HepG2 (cell line): ENCODE data around the gene CBLB. TPM values are rescaled to one million over a fixed set of nuclear protein-coding genes. Genes with fewer than 3 reads are reported as not detected.

Source experiments
- ATAC-seq: fragments of 200-7000 bp; cut with Tn5 transposase; 3 replicates; pipeline ENCODE4 v1.9.1; 2020; ENCODE audit warnings: mild to moderate bottlenecking, moderate library complexity
- BruUV-seq: library from RNA; stranded (reverse); fragments of 400-500 nt; replicated peaks from 2 replicates; lab custom pipeline; 2021; lab: Mats Ljungman, UMichigan
- CTCF ChIA-PET: fragments of 300-600 bp; formaldehyde crosslinking; extraction: SDS; loops from one replicate; lab custom pipeline; 2021; ENCODE audit warnings: low total read pairs, inconsistent platforms, low intra/inter-chr PET ratio; lab: Yijun Ruan, JAX
- POLR2A ChIA-PET: fragments of 350-600 bp; sonication (Branson Sonifier 250); formaldehyde crosslinking; loops from one replicate; lab custom pipeline; 2020; ENCODE audit warnings: antibody characterized with exemption, inconsistent platforms; lab: Yijun Ruan, JAX
- DNase-seq: peaks from one replicate; pipeline ENCODE4 v3.0.0-alpha.2; 2015; ENCODE audit warnings: low spot score
- FAIRE-seq: peaks from 3 replicates; lab custom pipeline; 2011; peaks lifted over from hg19 to GRCh38; lab: Jason Lieb, UNC
- H2AFZ ChIP-seq: one replicate; pipeline ENCODE4 v1.6.1; 2011; ENCODE audit warnings: low read length, inconsistent platforms
- H3K27ac ChIP-seq: fragments of 300-600 bp; 3 replicates; pipeline ENCODE4 v1.8.0; 2011; ENCODE audit warnings: mixed run types, mild to moderate bottlenecking, mixed read lengths, low read length, inconsistent platforms; ENCODE audit not compliant: insufficient read depth; ENCODE audit errors: extremely low read length
- H3K27me3 ChIP-seq, 2 experiments: fragments of 200-600 bp in 1 of 2; 2 replicates in 1 of 2; 3 replicates in 1 of 2; pipeline versions ENCODE4 v1.6.0 to v1.8.0; 2011; ENCODE audit warnings: low read length in 2 of 2, mild to moderate bottlenecking in 2 of 2, moderate library complexity in 2 of 2, inconsistent platforms in 1 of 2; ENCODE audit not compliant: insufficient read depth in 2 of 2, control insufficient read depth in 1 of 2
- H3K36me3 ChIP-seq, 2 experiments: fragments of 200-600 bp in 1 of 2; replicated peaks in 1 of 2; 2 replicates in 1 of 2; 3 replicates in 1 of 2; pipeline versions ENCODE4 v1.5.1 to v1.8.0; 2011; ENCODE audit warnings: low read length in 2 of 2, inconsistent platforms in 1 of 2; ENCODE audit not compliant: insufficient read depth in 2 of 2, control insufficient read depth in 1 of 2
- H3K4me1 ChIP-seq: 2 replicates; pipeline ENCODE4 v1.5.1; 2012; ENCODE audit warnings: low read length, inconsistent platforms; ENCODE audit not compliant: insufficient read depth
- H3K4me2 ChIP-seq: 2 replicates; pipeline ENCODE4 v1.6.0; 2011; ENCODE audit warnings: low read depth, low read length, inconsistent platforms
- H3K4me3 ChIP-seq, 3 experiments: fragments of 200-600 bp in 1 of 3; sonication (generic), shearing (Covaris generic) in 1 of 3; replicated peaks in 1 of 3; 2 replicates each; pipeline ENCODE4 v1.5.1; 2011 to 2016; ENCODE audit warnings: low read length in 3 of 3, inconsistent platforms in 2 of 3, low read depth in 2 of 3, mild to moderate bottlenecking in 2 of 3, control low read depth in 1 of 3, mixed read lengths in 1 of 3; ENCODE audit not compliant: insufficient read depth in 1 of 3
- H3K79me2 ChIP-seq: one replicate; pipeline ENCODE4 v1.6.1; 2011; ENCODE audit warnings: low read length, inconsistent platforms; ENCODE audit not compliant: insufficient read depth
- H3K9ac ChIP-seq: 2 replicates; pipeline ENCODE4 v1.6.0; 2011; ENCODE audit warnings: mild to moderate bottlenecking, low read depth, low read length, inconsistent platforms; ENCODE audit not compliant: insufficient read depth
- H3K9me3 ChIP-seq: 2 replicates; pipeline ENCODE4 v1.5.1; 2012; ENCODE audit warnings: mild to moderate bottlenecking, low read length
- H4K20me1 ChIP-seq: 2 replicates; pipeline ENCODE4 v1.6.0; 2011; ENCODE audit warnings: inconsistent platforms, mild to moderate bottlenecking, low read length, moderate library complexity; ENCODE audit not compliant: insufficient read depth
- ATF7 ChIP-seq, 2 experiments: fragments of 450-650 bp in 1 of 2; sonication (generic) in 1 of 2; formaldehyde crosslinking in 1 of 2; IDR thresholded peaks; 2 replicates each; pipeline versions ENCODE4 v1.4.0 to v1.6.1; 2016 to 2020; ENCODE audit warnings: antibody characterized with exemption in 1 of 2, mild to moderate bottlenecking in 1 of 2, missing genetic modification reagents in 1 of 2
- KDM3A ChIP-seq: IDR thresholded peaks from 2 replicates; pipeline ENCODE4 v1.6.1; 2018; ENCODE audit warnings: low read depth, missing compliant biosample characterization
- MAFF ChIP-seq: IDR thresholded peaks from 2 replicates; pipeline ENCODE4 v1.6.1; 2011; ENCODE audit warnings: low read depth, low read length, improper control_type of control experiment
- MAFK ChIP-seq, 2 experiments: IDR thresholded peaks in 1 of 2; conservative IDR thresholded peaks in 1 of 2; 2 replicates each; pipeline ENCODE4 v1.6.1; 2011; ENCODE audit warnings: improper control_type of control experiment in 2 of 2, low read length in 2 of 2
- NFATC3 ChIP-seq: sonication (generic); formaldehyde crosslinking; IDR thresholded peaks from 2 replicates; pipeline ENCODE4 v1.5.1; 2020; ENCODE audit warnings: mild to moderate bottlenecking, missing genetic modification reagents
- SUZ12 ChIP-seq: fragments of 150-350 bp; IDR thresholded peaks from 2 replicates; pipeline ENCODE4 v1.6.1; 2014; ENCODE audit warnings: low read depth, low read length
- TCF7L2 ChIP-seq: IDR thresholded peaks from 2 replicates; pipeline ENCODE4 v1.6.1; 2011; ENCODE audit warnings: mild to moderate bottlenecking, low read depth, low read length, moderate library complexity
- YEATS4 ChIP-seq: sonication (generic); formaldehyde crosslinking; IDR thresholded peaks from 2 replicates; pipeline ENCODE4 v1.4.0; 2020; ENCODE audit warnings: missing genetic modification reagents, borderline replicate concordance
- ZNF225 ChIP-seq: sonication (generic); formaldehyde crosslinking; IDR thresholded peaks from 2 replicates; pipeline ENCODE4 v1.4.0; 2020; ENCODE audit warnings: mild to moderate bottlenecking, missing genetic modification reagents
- ZNF383 ChIP-seq: sonication (generic); formaldehyde crosslinking; IDR thresholded peaks from 2 replicates; pipeline ENCODE4 v1.4.0; 2020; ENCODE audit warnings: missing genetic modification reagents, mild to moderate bottlenecking, borderline replicate concordance
- ZNF639 ChIP-seq: conservative IDR thresholded peaks from 2 replicates; pipeline ENCODE4 v1.6.1; 2018; ENCODE audit warnings: missing genetic modification reagents
- ZNF672 ChIP-seq: sonication (generic); formaldehyde crosslinking; IDR thresholded peaks from 2 replicates; pipeline ENCODE4 v1.8.1; 2022; ENCODE audit warnings: missing genetic modification reagents
- WGBS: methylation state at CpG from one replicate; pipeline ENCODE4 v1.1.6; 2017; ENCODE audit warnings: low lambda C conversion rate; 5-methylcytosine and 5-hydroxymethylcytosine counted together
- in situ Hi-C: cut with HindIII; loops from 2 replicates; pipeline ENCODE4 v1.10.0; 2017; ENCODE audit warnings: low pct_unique_long_range_greater_than_20kb; ENCODE audit not compliant: extremely low pct_ligation_motif_present
- intact Hi-C: fragments of 100-400 bp; cut with micrococcal nuclease; formaldehyde crosslinking; loops from one replicate; pipeline ENCODE4 v1.10.0; 2022; ENCODE audit not compliant: unreplicated experiment
- polyA plus RNA-seq, 8 experiments: library from polyadenylated mRNA; depleted of rRNA in 3 of 8; stranded (reverse) in 7 of 8; unstranded in 1 of 8; fragments of >200 nt; fragmentation: Illumina TruSeq in 4 of 8; extraction: Trizol in 4 of 8; gene quantifications; 2 replicates each; pipeline versions ENCODE4 v1.2.1 to v1.2.3, GENCODE V29; 2011 to 2016; ENCODE audit warnings: low read depth in 4 of 8, missing spikeins in 1 of 8, mixed read lengths in 1 of 8; ENCODE audit not compliant: insufficient read depth in 1 of 8
- total RNA-seq, 5 experiments: library from RNA; depleted of rRNA; stranded (reverse); fragments of >200 nt; fragmentation: Illumina TruSeq; extraction: Trizol; gene quantifications; 2 replicates each; pipeline ENCODE4 v1.2.3, GENCODE V29; 2016; ENCODE audit warnings: low read depth in 1 of 5

Gene CBLB
- total and polyA plus RNA-seq, 2 of the 13 experiments (the other 11 are each of a cell fraction or from before 2014, with no cell fraction given), result 9.8 to 16.4 TPM

DNA sequence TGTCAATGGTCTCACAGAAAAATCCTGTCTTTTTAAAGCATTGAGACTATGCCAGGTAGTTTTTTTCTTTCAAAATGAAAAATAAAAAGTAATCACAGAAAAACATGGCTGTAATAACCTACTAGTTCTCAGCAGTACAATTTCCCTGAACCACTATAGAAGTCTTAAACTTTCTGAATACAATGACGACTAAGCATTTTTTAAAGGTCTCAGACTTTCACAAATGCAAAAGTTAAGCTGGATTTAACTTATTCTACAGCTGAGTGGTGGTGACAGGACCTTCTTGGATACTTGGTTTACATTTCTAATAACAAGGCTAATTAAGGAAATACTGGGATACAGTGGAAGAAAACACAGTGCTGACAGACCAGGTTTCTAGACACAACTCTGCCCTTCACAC is 81.8 kb downstream of the CBLB start (continued):
- TF ChIP-seq ZNF639 (CRISPR knock-in tag), result no peak
- no peak for TF ChIP-seq ZNF383 (CRISPR knock-in tag)
- no peak for TF ChIP-seq NFATC3 (CRISPR knock-in tag)
- TF ChIP-seq MAFK (conservative IDR thresholded peaks at IDR 0.05 in 1 of 2, IDR thresholded peaks at IDR 0.05 in 1 of 2; ENCODE audit: low read length in 2 of 2), result peak; percentile 89 to 96
- TF ChIP-seq ZNF225 (CRISPR knock-in tag), result no peak
- no peak for TF ChIP-seq TCF7L2
- TF ChIP-seq KDM3A (CRISPR knock-in tag), result no peak
- TF ChIP-seq MAFF, result peak; percentile 94

- TF ChIP-seq ZNF672 (CRISPR knock-in tag) (no peak), YEATS4 (CRISPR knock-in tag) (no peak), SUZ12 (no peak), ATF7 (IDR thresholded peaks at IDR 0.05) (no peak), ATF7 (CRISPR knock-in tag; IDR thresholded peaks at IDR 0.05) (no peak)
- CTCF ChIA-PET, result no interaction called here
Measured at GRCh38 chr3:105786241-105786640, 82.6 kb downstream of the CBLB start.

More at GRCh38 chr3:105786241-105786640, 82.6 kb downstream of the CBLB start:
- H3K4me3 ChIP-seq, result no peak overlapping the region
- FAIRE-seq (no peak), DNase-seq (no peak), ATAC-seq (no peak)
- no peaks in the 10 kb centered on the region for H3K9me3 ChIP-seq
- in situ Hi-C loops, result no loop called here
- BruUV-seq, result no TSS peak
- no peak overlapping the region for H3K9ac ChIP-seq
- H3K4me1 ChIP-seq, result peaks cover 12% of the 10 kb centered on the region
- 95% methylated on average over 4 of the region's 4 CpGs for WGBS
- no peaks in the 10 kb centered on the region; a peak in 1 of 5 replicates for H3K36me3 ChIP-seq
- POLR2A ChIA-PET, result no interaction called here
- no peak overlapping the region for H3K4me2 ChIP-seq
- peaks cover 15% of the 10 kb centered on the region; the same call in 1 of the 2 replicates for H4K20me1 ChIP-seq
- H3K27me3 ChIP-seq, result no peaks in the 10 kb centered on the region; a peak in 1 of 5 replicates
- no peak overlapping the region for H2AFZ ChIP-seq
- intact Hi-C loops, result no loop called here
- no peak overlapping the region for H3K27ac ChIP-seq
- peaks cover 4% of the 10 kb centered on the region for H3K79me2 ChIP-seq
